Coronary artery (tissue), 2 donors: ENCODE measurements around the gene NDNF.

Source experiments
- DNase-seq: peaks from one replicate; pipeline ENCODE4 v3.0.0-alpha.2; 2017; ENCODE audit warnings: low spot score
- H3K27ac ChIP-seq, 2 donors: fragments of 200-600 bp; sonication (generic); one replicate each; pipeline ENCODE4 v1.5.1; 2016 to 2019
- H3K4me3 ChIP-seq: fragments of 200-600 bp; sonication (generic); 2 replicates; pipeline ENCODE4 v1.5.1; 2016; ENCODE audit warnings: mild to moderate bottlenecking, moderate library complexity
- CTCF ChIP-seq: fragments of 200-600 bp; sonication (generic); IDR thresholded peaks from one replicate; pipeline ENCODE4 v1.5.1; 2019; ENCODE audit warnings: antibody characterized with exemption

Gene NDNF

GRCh38 chr4:121073004-121073435, 685 bp upstream of the NDNF start:
- Histone ChIP-seq H3K4me3 (peak overlapping the region; percentile 84), H3K27ac (no peak overlapping the region)
- TF ChIP-seq CTCF = no peak
- no peak for DNase-seq

- peak overlapping the region; percentile 84 for H3K4me3 ChIP-seq
- no peak for TF ChIP-seq CTCF
- no peak overlapping the region for H3K27ac ChIP-seq
Measured at GRCh38 chr4:121071640-121072223, 603 bp downstream of the NDNF start.

GRCh38 chr4:121070696-121071639, 1.4 kb downstream of the NDNF start:
- DNase-seq = no peak
- no peak overlapping the region for H3K27ac ChIP-seq
- TF ChIP-seq CTCF = no peak
- peak overlapping the region; percentile 84 for H3K4me3 ChIP-seq

More at GRCh38 chr4:121071640-121072223, 603 bp downstream of the NDNF start:
- DNase-seq = no peak

- DNase-seq = no peak
- TF ChIP-seq CTCF = no peak
- no peak overlapping the region for H3K4me3 ChIP-seq
- no peak overlapping the region for H3K27ac ChIP-seq
Measured at GRCh38 chr4:121070274-121070673, 2.1 kb downstream of the NDNF start.

GRCh38 chr4:121069430-121069829, 2.9 kb downstream of the NDNF start:
- H3K4me3 ChIP-seq = no peak overlapping the region
- no peak overlapping the region for H3K27ac ChIP-seq

GRCh38 chr4:121064482-121064881, 7.9 kb downstream of the NDNF start:
- H3K4me3 ChIP-seq = no peak overlapping the region
- DNase-seq = no peak
- no peak overlapping the region for H3K27ac ChIP-seq
- no peak for TF ChIP-seq CTCF

More at GRCh38 chr4:121069430-121069829, 2.9 kb downstream of the NDNF start:
- no peak for TF ChIP-seq CTCF
- no peak for DNase-seq

GRCh38 chr4:121062521-121062920, 9.8 kb downstream of the NDNF start:
- Histone ChIP-seq H3K27ac (no peak overlapping the region), H3K4me3 (no peak overlapping the region)
- no peak for TF ChIP-seq CTCF
- DNase-seq = no peak
